HepG2 (cell line): ENCODE data around the gene SLC6A8. TPM values are rescaled to one million over a fixed set of nuclear protein-coding genes. Genes with fewer than 3 reads are reported as not detected.
A peak's percentile ranks its signal among the peaks of the same experiment; 100 is the strongest.

Source experiments
- ATAC-seq: fragments of 200-7000 bp; cut with Tn5 transposase; 3 replicates; pipeline ENCODE4 v1.9.1; 2020; ENCODE audit warnings: mild to moderate bottlenecking, moderate library complexity
- BruUV-seq: library from RNA; stranded (reverse); fragments of 400-500 nt; replicated peaks from 2 replicates; lab custom pipeline; 2021; lab: Mats Ljungman, UMichigan
- CTCF ChIA-PET: fragments of 300-600 bp; formaldehyde crosslinking; extraction: SDS; loops from one replicate; lab custom pipeline; 2021; ENCODE audit warnings: low total read pairs, inconsistent platforms, low intra/inter-chr PET ratio; lab: Yijun Ruan, JAX
- POLR2A ChIA-PET: fragments of 350-600 bp; sonication (Branson Sonifier 250); formaldehyde crosslinking; loops from one replicate; lab custom pipeline; 2020; ENCODE audit warnings: antibody characterized with exemption, inconsistent platforms; lab: Yijun Ruan, JAX
- DNase-seq: peaks from one replicate; pipeline ENCODE4 v3.0.0-alpha.2; 2015; ENCODE audit warnings: low spot score
- FAIRE-seq: peaks from 3 replicates; lab custom pipeline; 2011; peaks lifted over from hg19 to GRCh38; lab: Jason Lieb, UNC
- H2AFZ ChIP-seq: one replicate; pipeline ENCODE4 v1.6.1; 2011; ENCODE audit warnings: low read length, inconsistent platforms
- H3K27ac ChIP-seq: fragments of 300-600 bp; 3 replicates; pipeline ENCODE4 v1.8.0; 2011; ENCODE audit warnings: mixed run types, mild to moderate bottlenecking, mixed read lengths, low read length, inconsistent platforms; ENCODE audit not compliant: insufficient read depth; ENCODE audit errors: extremely low read length
- H3K27me3 ChIP-seq, 2 experiments: fragments of 200-600 bp in 1 of 2; 2 replicates in 1 of 2; 3 replicates in 1 of 2; pipeline versions ENCODE4 v1.6.0 to v1.8.0; 2011; ENCODE audit warnings: low read length in 2 of 2, mild to moderate bottlenecking in 2 of 2, moderate library complexity in 2 of 2, inconsistent platforms in 1 of 2; ENCODE audit not compliant: insufficient read depth in 2 of 2, control insufficient read depth in 1 of 2
- H3K36me3 ChIP-seq, 2 experiments: fragments of 200-600 bp in 1 of 2; replicated peaks in 1 of 2; 2 replicates in 1 of 2; 3 replicates in 1 of 2; pipeline versions ENCODE4 v1.5.1 to v1.8.0; 2011; ENCODE audit warnings: low read length in 2 of 2, inconsistent platforms in 1 of 2; ENCODE audit not compliant: insufficient read depth in 2 of 2, control insufficient read depth in 1 of 2
- H3K4me1 ChIP-seq: 2 replicates; pipeline ENCODE4 v1.5.1; 2012; ENCODE audit warnings: low read length, inconsistent platforms; ENCODE audit not compliant: insufficient read depth
- H3K4me2 ChIP-seq: 2 replicates; pipeline ENCODE4 v1.6.0; 2011; ENCODE audit warnings: low read depth, low read length, inconsistent platforms
- H3K4me3 ChIP-seq, 3 experiments: fragments of 200-600 bp in 1 of 3; sonication (generic), shearing (Covaris generic) in 1 of 3; replicated peaks in 1 of 3; 2 replicates each; pipeline ENCODE4 v1.5.1; 2011 to 2016; ENCODE audit warnings: low read length in 3 of 3, inconsistent platforms in 2 of 3, low read depth in 2 of 3, mild to moderate bottlenecking in 2 of 3, control low read depth in 1 of 3, mixed read lengths in 1 of 3; ENCODE audit not compliant: insufficient read depth in 1 of 3
- H3K79me2 ChIP-seq: one replicate; pipeline ENCODE4 v1.6.1; 2011; ENCODE audit warnings: low read length, inconsistent platforms; ENCODE audit not compliant: insufficient read depth
- H3K9ac ChIP-seq: 2 replicates; pipeline ENCODE4 v1.6.0; 2011; ENCODE audit warnings: mild to moderate bottlenecking, low read depth, low read length, inconsistent platforms; ENCODE audit not compliant: insufficient read depth
- H3K9me3 ChIP-seq: 2 replicates; pipeline ENCODE4 v1.5.1; 2012; ENCODE audit warnings: mild to moderate bottlenecking, low read length
- H4K20me1 ChIP-seq: 2 replicates; pipeline ENCODE4 v1.6.0; 2011; ENCODE audit warnings: inconsistent platforms, mild to moderate bottlenecking, low read length, moderate library complexity; ENCODE audit not compliant: insufficient read depth
- ATF2 ChIP-seq: sonication (generic); formaldehyde crosslinking; IDR thresholded peaks from 2 replicates; pipeline ENCODE4 v1.4.0; 2020; ENCODE audit warnings: missing genetic modification reagents
- FOXK1 ChIP-seq: sonication (generic); formaldehyde crosslinking; IDR thresholded peaks from 2 replicates; pipeline ENCODE4 v1.4.0; 2020; ENCODE audit warnings: low read depth, missing genetic modification reagents, borderline replicate concordance
- NKX3-1 ChIP-seq: sonication (generic); formaldehyde crosslinking; IDR thresholded peaks from 2 replicates; pipeline ENCODE4 v1.5.0; 2020; ENCODE audit warnings: missing genetic modification reagents
- TBX2 ChIP-seq: sonication (generic); formaldehyde crosslinking; IDR thresholded peaks from 2 replicates; pipeline ENCODE4 v1.5.0; 2020; ENCODE audit warnings: missing genetic modification reagents, mild to moderate bottlenecking, borderline replicate concordance
- TFDP1 ChIP-seq: IDR thresholded peaks from 2 replicates; pipeline ENCODE4 v1.6.1; 2016; ENCODE audit warnings: missing compliant biosample characterization, missing genetic modification reagents, borderline replicate concordance
- ZBTB10 ChIP-seq: sonication (generic); formaldehyde crosslinking; IDR thresholded peaks from 2 replicates; pipeline ENCODE4 v1.4.0; 2020; ENCODE audit warnings: missing genetic modification reagents, borderline replicate concordance
- ZNF3 ChIP-seq: IDR thresholded peaks from 2 replicates; pipeline ENCODE4 v1.7.0; 2017; ENCODE audit warnings: inconsistent platforms
- WGBS: methylation state at CpG from one replicate; pipeline ENCODE4 v1.1.6; 2017; ENCODE audit warnings: low lambda C conversion rate; 5-methylcytosine and 5-hydroxymethylcytosine counted together
- in situ Hi-C: cut with HindIII; loops from 2 replicates; pipeline ENCODE4 v1.10.0; 2017; ENCODE audit warnings: low pct_unique_long_range_greater_than_20kb; ENCODE audit not compliant: extremely low pct_ligation_motif_present
- intact Hi-C: fragments of 100-400 bp; cut with micrococcal nuclease; formaldehyde crosslinking; loops from one replicate; pipeline ENCODE4 v1.10.0; 2022; ENCODE audit not compliant: unreplicated experiment
- polyA plus RNA-seq, 8 experiments: library from polyadenylated mRNA; depleted of rRNA in 3 of 8; stranded (reverse) in 7 of 8; unstranded in 1 of 8; fragments of >200 nt; fragmentation: Illumina TruSeq in 4 of 8; extraction: Trizol in 4 of 8; gene quantifications; 2 replicates each; pipeline versions ENCODE4 v1.2.1 to v1.2.3, GENCODE V29; 2011 to 2016; ENCODE audit warnings: low read depth in 4 of 8, missing spikeins in 1 of 8, mixed read lengths in 1 of 8; ENCODE audit not compliant: insufficient read depth in 1 of 8
- total RNA-seq, 5 experiments: library from RNA; depleted of rRNA; stranded (reverse); fragments of >200 nt; fragmentation: Illumina TruSeq; extraction: Trizol; gene quantifications; 2 replicates each; pipeline ENCODE4 v1.2.3, GENCODE V29; 2016; ENCODE audit warnings: low read depth in 1 of 5

The SLC6A8 gene
- total and polyA plus RNA-seq, 2 of the 13 experiments (the other 11 are each of a cell fraction or from before 2014, with no cell fraction given): 13.9 to 176 TPM

- H3K27me3 ChIP-seq: peaks cover 0 to 14% of the 10 kb centered on the region in 2 experiments; a peak in 2 of 5 replicates
- no peaks in the 10 kb centered on the region for H4K20me1 ChIP-seq
- no peak overlapping the region for H3K27ac ChIP-seq
- no peaks in the 10 kb centered on the region for H3K36me3 ChIP-seq
- no peaks in the 10 kb centered on the region for H3K79me2 ChIP-seq
- no peak for TF ChIP-seq ATF2 (CRISPR knock-in tag)
- TF ChIP-seq TBX2 (CRISPR knock-in tag): 0 out of 2 replicates have a peak, but pooled peaks have one; percentile 8
- BruUV-seq: no TSS peak
- peaks cover 37% of the 10 kb centered on the region for H3K4me1 ChIP-seq
- FAIRE-seq (no peak), DNase-seq (no peak), ATAC-seq (peak; percentile 9; the same call in 1 of the 3 replicates)
- H3K4me2 ChIP-seq: peak overlapping the region; percentile 47; the same call in 1 of the 2 replicates
- ChIA-PET CTCF (interaction anchor here (1.1 to 3.1 kb wide), 4 partner anchors 58 to 128 kb away, joined by 5 to 35 read pairs (median 21); no protein-coding TSS in a partner anchor), POLR2A (interaction anchor here (1.4 to 1.5 kb wide), 2 partner anchors 22 to 128 kb away, joined by 4 to 7 read pairs; partner anchors contain the start of gene DUSP9)
- WGBS: 38% methylated on average over 3 of the region's 11 CpGs
- no peak overlapping the region for H3K9ac ChIP-seq
- peak overlapping the region in 2 of 3 experiments; percentile 7 to 16; a peak in 2 of 6 replicates for H3K4me3 ChIP-seq
- no peak overlapping the region for H2AFZ ChIP-seq
- in situ Hi-C loops: loop anchor here (5.0 to 25.0 kb wide), 2 partner anchors 110 to 705 kb away; no protein-coding TSS in a partner anchor
- intact Hi-C loops: no loop called here
- H3K9me3 ChIP-seq: no peaks in the 10 kb centered on the region
Observed at GRCh38 chrX:153667281-153667955, 20.3 kb upstream of the SLC6A8 start.

GRCh38 chrX:153667956-153668396 is 19.8 kb upstream of the SLC6A8 start:
- Histone ChIP-seq H3K9me3 (no peaks in the 10 kb centered on the region), H4K20me1 (no peaks in the 10 kb centered on the region), H3K4me2 (peak overlapping the region; percentile 47; the same call in 1 of the 2 replicates), H3K36me3 (no peaks in the 10 kb centered on the region), H2AFZ (no peak overlapping the region), H3K79me2 (no peaks in the 10 kb centered on the region), H3K27me3 (peaks cover 0 to 14% of the 10 kb centered on the region in 2 experiments; a peak in 2 of 5 replicates), H3K4me3 (peak overlapping the region in 2 of 3 experiments; percentile 7 to 16; a peak in 1 of 6 replicates), H3K27ac (no peak overlapping the region), H3K9ac (no peak overlapping the region), H3K4me1 (peaks cover 43% of the 10 kb centered on the region)
- in situ Hi-C loops (loop anchor here (5.0 to 25.0 kb wide), 2 partner anchors 111 to 706 kb away; no protein-coding TSS in a partner anchor), intact Hi-C loops (loop anchor here (1.0 to 2.0 kb wide), 2 partner anchors 113 to 129 kb away; no protein-coding TSS in a partner anchor)
- peak; percentile 51 for DNase-seq
- FAIRE-seq: peak; percentile 88
- CTCF ChIA-PET: interaction anchor here (1.1 to 3.1 kb wide), 4 partner anchors 59 to 129 kb away, joined by 5 to 35 read pairs (median 21); no protein-coding TSS in a partner anchor
- 67% methylated on average over 2 of the region's 14 CpGs for WGBS
- no TSS peak for BruUV-seq
- POLR2A ChIA-PET: interaction anchor here (1.4 to 1.5 kb wide), 2 partner anchors 22 to 129 kb away, joined by 4 to 7 read pairs; partner anchors contain the start of gene DUSP9
- ATAC-seq: peak; percentile 84
- no peak for TF ChIP-seq NKX3-1
- no peak; the same call in 1 of the 2 replicates for TF ChIP-seq TFDP1 (CRISPR knock-in tag)
- no peak for TF ChIP-seq ZNF3 (CRISPR knock-in tag)
- TF ChIP-seq ZBTB10 (CRISPR knock-in tag): no peak
- TF ChIP-seq FOXK1 (CRISPR knock-in tag): no peak
